Activated CD8-positive, alpha-beta memory T cell treated with anti-CD3 and anti-CD28 coated beads for 48 hours (primary cell): Measurements from ENCODE around the gene STON1.
"Not testable (repeated sequence)": the region's sequence is repeated elsewhere in the genome, so short reads cannot be mapped to it uniquely, and the experiment has no call there.

Source experiments
- DNase-seq, 3 experiments: peaks; one replicate each; pipeline ENCODE4 v3.0.0-alpha.2; 2020; ENCODE audit warnings: low read depth in 2 of 3, low spot score in 2 of 3

Gene STON1

GRCh38 chr2:48613211-48613610, 83.3 kb downstream of the STON1 start:
- DNase-seq: no peak

GRCh38 chr2:48614581-48614980, 84.6 kb downstream of the STON1 start:
- DNase-seq: not testable (repeated sequence)

GRCh38 chr2:48617618-48618017, 87.7 kb downstream of the STON1 start, which contains the start of gene GTF2A1L:
Gene GTF2A1L, plus strand, starts transcription at chr2:48617856. Its CDS starts 19 bp downstream, at chr2:48617875.
- DNase-seq: no peak

- no peak for DNase-seq
Observed at GRCh38 chr2:48619526-48619925, 89.6 kb downstream of the STON1 start.

GRCh38 chr2:48620604-48621003, 90.7 kb downstream of the STON1 start:
- DNase-seq: no peak

GRCh38 chr2:48622691-48623090, 92.7 kb downstream of the STON1 start:
- DNase-seq: not testable (repeated sequence)

GRCh38 chr2:48624696-48625095, 94.7 kb downstream of the STON1 start:
- DNase-seq: no peak

- no peak for DNase-seq
Observed at GRCh38 chr2:48626047-48626446, 96.1 kb downstream of the STON1 start.

- no peak for DNase-seq
Observed at GRCh38 chr2:48633143-48633542, 103.2 kb downstream of the STON1 start.

GRCh38 chr2:48635786-48636185, 105.8 kb downstream of the STON1 start:
- no peak for DNase-seq

- DNase-seq: no peak
Observed at GRCh38 chr2:48638261-48638660, 108.3 kb downstream of the STON1 start.
